Neural cell (in vitro differentiated cells): ENCODE results near the gene CYB5RL. TPM values are rescaled to one million over a fixed set of nuclear protein-coding genes. Genes with fewer than 3 reads are reported as not detected.
"Not testable (repeated sequence)": the region's sequence is repeated elsewhere in the genome, so short reads cannot be mapped to it uniquely, and the experiment has no call there.

Source experiments
- H2AFZ ChIP-seq: fragments of 200-600, 300-800 bp; sonication (generic), shearing (Covaris generic); 2 replicates; pipeline ENCODE4 v1.6.0; 2014; ENCODE audit warnings: low read depth, mild to moderate bottlenecking, antibody characterized with exemption, low read length, moderate library complexity
- H3F3A ChIP-seq: fragments of 200-600 bp; shearing (Covaris generic); 2 replicates; pipeline ENCODE4 v1.6.1; 2016; ENCODE audit warnings: mild to moderate bottlenecking, moderate library complexity, mixed read lengths, antibody characterized with exemption, low read length; ENCODE audit not compliant: insufficient read depth, poor library complexity, severe bottlenecking
- H3K27ac ChIP-seq: fragments of 200-600, 300-800 bp; sonication (generic), shearing (Covaris generic); 2 replicates; pipeline ENCODE4 v1.5.1; 2014; ENCODE audit warnings: mild to moderate bottlenecking, low read length, moderate library complexity
- H3K27me3 ChIP-seq: fragments of 300-800, 200-600 bp; sonication (generic), shearing (Covaris generic); 2 replicates; pipeline ENCODE4 v1.6.0; 2014; ENCODE audit warnings: mild to moderate bottlenecking, low read depth, low read length, moderate library complexity; ENCODE audit not compliant: insufficient read depth
- H3K36me3 ChIP-seq: fragments of 300-800, 200-600 bp; sonication (generic), shearing (Covaris generic); 2 replicates; pipeline ENCODE4 v1.5.1; 2014; ENCODE audit warnings: mild to moderate bottlenecking, antibody characterized with exemption, low read length, moderate library complexity; ENCODE audit not compliant: insufficient read depth
- H3K4me2 ChIP-seq: fragments of 300-800, 200-600 bp; sonication (generic), shearing (Covaris generic); 2 replicates; pipeline ENCODE4 v1.6.0; 2014; ENCODE audit warnings: mild to moderate bottlenecking, low read length
- H3K4me3 ChIP-seq: fragments of 300-800, 200-600 bp; sonication (generic), shearing (Covaris generic); 2 replicates; pipeline ENCODE4 v1.5.1; 2014; ENCODE audit warnings: mild to moderate bottlenecking, low read length, moderate library complexity
- H3K79me2 ChIP-seq: fragments of 200-600 bp; shearing (Covaris generic); replicated peaks from 2 replicates; pipeline ENCODE4 v1.6.0; 2014; ENCODE audit warnings: mild to moderate bottlenecking, low read length, moderate library complexity; ENCODE audit not compliant: insufficient read depth
- H3K9ac ChIP-seq: fragments of 300-800, 200-600 bp; sonication (generic), shearing (Covaris generic); 2 replicates; pipeline ENCODE4 v1.6.1; 2016; ENCODE audit warnings: mild to moderate bottlenecking, low read length, mixed read lengths
- H3K9me2 ChIP-seq: fragments of 200-600 bp; shearing (Covaris generic); 2 replicates; pipeline ENCODE4 v1.6.1; 2016; ENCODE audit warnings: mild to moderate bottlenecking, low read length, mixed read lengths; ENCODE audit not compliant: insufficient read depth
- H3K9me3 ChIP-seq: fragments of 200-600, 300-800 bp; sonication (generic), shearing (Covaris generic); 2 replicates; pipeline ENCODE4 v1.6.1; 2016; ENCODE audit warnings: mild to moderate bottlenecking, mixed run types, low read length, moderate library complexity, mixed read lengths
- H4K20me1 ChIP-seq: fragments of 200-600 bp; shearing (Covaris generic); 2 replicates; pipeline ENCODE4 v1.6.1; 2016; ENCODE audit warnings: mild to moderate bottlenecking, mixed run types; ENCODE audit not compliant: insufficient read depth
- CTCF ChIP-seq: fragments of 450-650 bp; IDR thresholded peaks from 2 replicates; pipeline ENCODE4 v1.5.1; 2014; ENCODE audit warnings: antibody characterized with exemption, mild to moderate bottlenecking, moderate library complexity; ENCODE audit not compliant: poor library complexity, severe bottlenecking
- EP300 ChIP-seq: fragments of 450-650 bp; conservative IDR thresholded peaks from 2 replicates; pipeline ENCODE4 v1.6.1; 2014; ENCODE audit warnings: antibody characterized with exemption, mild to moderate bottlenecking, moderate library complexity; ENCODE audit not compliant: poor library complexity, severe bottlenecking
- MXI1 ChIP-seq: fragments of 450-650 bp; conservative IDR thresholded peaks from 2 replicates; pipeline ENCODE4 v1.6.1; 2014; ENCODE audit warnings: antibody characterized with exemption, mild to moderate bottlenecking; ENCODE audit not compliant: poor library complexity, severe bottlenecking
- POLR2AphosphoS5 ChIP-seq: IDR thresholded peaks from 2 replicates; pipeline ENCODE4 v1.6.1; 2012
- RAD21 ChIP-seq: fragments of 450-650 bp; conservative IDR thresholded peaks from 2 replicates; pipeline ENCODE4 v1.6.1; 2014; ENCODE audit warnings: antibody characterized with exemption, mild to moderate bottlenecking, moderate library complexity
- REST ChIP-seq: IDR thresholded peaks from 2 replicates; pipeline ENCODE4 v1.6.1; 2012; ENCODE audit warnings: borderline replicate concordance
- SMC3 ChIP-seq: fragments of 450-650 bp; conservative IDR thresholded peaks from 2 replicates; pipeline ENCODE4 v1.6.1; 2014; ENCODE audit warnings: antibody characterized with exemption, mild to moderate bottlenecking, moderate library complexity; ENCODE audit not compliant: poor library complexity
- polyA plus RNA-seq: library from polyadenylated mRNA; depleted of rRNA; stranded (reverse); fragments of >200 nt; gene quantifications from 2 replicates; pipeline ENCODE4 v1.2.3, GENCODE V29; 2014

CYB5RL gene
- polyA plus RNA-seq, 1 donor from 2014 or later = 1.6 TPM

- Histone ChIP-seq H3K79me2 (no peaks in the 10 kb centered on the region), H3K4me2 (no peak overlapping the region), H3K27ac (no peak overlapping the region), H3K9ac (no peak overlapping the region), H3K36me3 (peaks cover 9% of the 10 kb centered on the region), H3K9me2 (no peaks in the 10 kb centered on the region), H2AFZ (no peak overlapping the region), H3K9me3 (no peaks in the 10 kb centered on the region), H3K4me3 (no peak overlapping the region), H3K27me3 (no peaks in the 10 kb centered on the region), H3F3A (no peaks in the 10 kb centered on the region), H4K20me1 (no peaks in the 10 kb centered on the region)
- TF ChIP-seq MXI1 (no peak), RAD21 (no peak), EP300 (no peak), CTCF (no peak), SMC3 (no peak), POLR2AphosphoS5 (no peak), REST (no peak)
Measured at GRCh38 chr1:54212872-54213271, 13.0 kb upstream of the CYB5RL start.

- H3K4me3 ChIP-seq, H3K27ac ChIP-seq, H2AFZ ChIP-seq, H4K20me1 ChIP-seq, H3K4me2 ChIP-seq, H3K9me3 ChIP-seq, H3K9me2 ChIP-seq, H3K27me3 ChIP-seq, H3F3A ChIP-seq, H3K9ac ChIP-seq, H3K79me2 ChIP-seq, H3K36me3 ChIP-seq: not testable (repeated sequence)
Measured at GRCh38 chr1:54207896-54208295, 8.1 kb upstream of the CYB5RL start.

- no peak for TF ChIP-seq RAD21
- TF ChIP-seq EP300 = no peak
- no peak for TF ChIP-seq MXI1
- Histone ChIP-seq H3K4me2 (no peak overlapping the region), H3K27me3 (no peaks in the 10 kb centered on the region), H4K20me1 (no peaks in the 10 kb centered on the region), H2AFZ (no peak overlapping the region), H3K9ac (no peak overlapping the region), H3K27ac (no peak overlapping the region), H3K79me2 (peaks cover 6% of the 10 kb centered on the region), H3K36me3 (no peaks in the 10 kb centered on the region), H3K9me3 (no peaks in the 10 kb centered on the region), H3F3A (no peaks in the 10 kb centered on the region), H3K9me2 (no peaks in the 10 kb centered on the region), H3K4me3 (no peak overlapping the region)
Measured at GRCh38 chr1:54207287-54207686, 7.5 kb upstream of the CYB5RL start.
